Measurements from ENCODE around the gene TMA7.

Gene TMA7

DNA sequence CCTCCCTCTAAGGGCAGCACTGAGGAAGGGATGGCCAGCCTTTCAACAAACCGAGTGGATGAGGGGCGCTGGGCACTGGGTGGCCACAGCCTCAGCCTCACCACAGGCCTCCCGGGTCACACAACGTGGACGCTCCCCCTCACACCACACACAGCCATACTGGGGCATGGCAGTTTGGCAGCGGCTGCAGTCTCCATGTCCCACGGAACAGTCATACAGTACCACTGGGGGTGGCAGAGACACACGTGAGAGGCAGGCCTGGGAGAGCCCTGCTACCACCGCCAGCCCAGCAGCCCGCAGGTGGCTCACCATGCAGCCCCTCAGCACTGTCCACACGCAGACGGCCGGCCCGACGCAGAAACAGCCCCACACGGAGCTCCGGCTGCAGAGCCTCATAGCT is 21.9 kb upstream of the TMA7 start:
- Histone ChIP-seq H3K9me3 (ENCODE audit: control insufficient read depth, low read length) (no peaks in the 10 kb centered on the region), H3K4me1 (ENCODE audit: control insufficient read depth, insufficient read depth, low read length) (no peaks in the 10 kb centered on the region), H3K27me3 (replicated peaks; ENCODE audit: control insufficient read depth, insufficient read depth, low read length) (no peaks in the 10 kb centered on the region), H3K4me3 (ENCODE audit: low read length) (no peak overlapping the region), H3K9ac (ENCODE audit: low read length) (no peak overlapping the region), H3K36me3 (ENCODE audit: control insufficient read depth, insufficient read depth, low read length, severe bottlenecking) (peaks cover 65% of the 10 kb centered on the region)
- DNase-seq (ENCODE audit: low read depth), result no peak

DNA sequence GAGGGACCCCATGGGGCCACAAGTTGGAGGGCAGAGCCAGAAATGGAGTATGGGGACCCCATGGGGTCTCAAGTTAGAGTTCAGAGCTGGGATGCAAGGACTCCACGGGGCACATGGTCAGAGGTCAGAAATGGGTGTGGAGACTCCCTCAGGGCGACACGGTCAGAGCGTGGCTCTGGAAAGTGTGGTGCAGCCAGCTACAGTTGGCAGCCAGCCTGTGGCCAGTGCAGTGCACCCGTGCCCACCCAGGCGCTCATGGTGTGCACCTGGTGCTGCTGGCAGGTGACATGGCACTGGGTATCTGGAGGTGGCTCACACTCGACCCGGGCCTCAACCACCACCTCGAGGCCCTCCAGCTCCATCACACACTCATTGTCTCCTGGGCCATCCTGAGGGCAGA is 21.4 kb upstream of the TMA7 start:
- peaks cover 60% of the 10 kb centered on the region for H3K36me3 ChIP-seq (ENCODE audit: control insufficient read depth, insufficient read depth, low read length, severe bottlenecking)
- no peak for DNase-seq (ENCODE audit: low read depth)
- no peaks in the 10 kb centered on the region for H3K27me3 ChIP-seq (replicated peaks; ENCODE audit: control insufficient read depth, insufficient read depth, low read length)
- no peak overlapping the region for H3K9ac ChIP-seq (ENCODE audit: low read length)
- H3K4me1 ChIP-seq (ENCODE audit: control insufficient read depth, insufficient read depth, low read length), result no peaks in the 10 kb centered on the region
- no peaks in the 10 kb centered on the region for H3K9me3 ChIP-seq (ENCODE audit: control insufficient read depth, low read length)
- no peak overlapping the region for H3K4me3 ChIP-seq (ENCODE audit: low read length)

DNA sequence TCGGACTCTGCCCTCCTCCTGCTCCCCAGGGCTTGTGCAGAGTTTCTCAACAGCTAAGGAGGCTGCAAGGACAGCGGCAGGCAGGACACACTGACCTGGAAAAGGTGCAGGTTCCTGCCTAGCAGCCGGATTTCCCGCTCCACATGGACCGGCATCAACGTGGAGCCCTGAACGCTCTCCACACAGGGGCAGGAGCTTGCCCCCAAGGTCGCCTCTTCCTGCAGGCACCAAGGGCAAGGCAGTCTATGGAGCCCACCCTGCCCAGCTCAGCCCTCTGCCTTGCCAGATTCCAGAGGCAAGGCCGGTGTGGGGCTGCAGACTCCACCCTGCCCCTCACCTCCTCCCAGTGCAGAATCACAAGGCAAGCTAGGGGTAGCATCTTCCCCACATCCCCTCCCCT is 20.9 kb upstream of the TMA7 start:
- Histone ChIP-seq H3K9ac (ENCODE audit: low read length) (no peak overlapping the region), H3K9me3 (ENCODE audit: control insufficient read depth, low read length) (no peaks in the 10 kb centered on the region), H3K4me1 (ENCODE audit: control insufficient read depth, insufficient read depth, low read length) (no peaks in the 10 kb centered on the region), H3K4me3 (ENCODE audit: low read length) (no peak overlapping the region), H3K27me3 (replicated peaks; ENCODE audit: control insufficient read depth, insufficient read depth, low read length) (no peaks in the 10 kb centered on the region), H3K36me3 (ENCODE audit: control insufficient read depth, insufficient read depth, low read length, severe bottlenecking) (peaks cover 55% of the 10 kb centered on the region)
- DNase-seq (ENCODE audit: low read depth), result no peak

DNA sequence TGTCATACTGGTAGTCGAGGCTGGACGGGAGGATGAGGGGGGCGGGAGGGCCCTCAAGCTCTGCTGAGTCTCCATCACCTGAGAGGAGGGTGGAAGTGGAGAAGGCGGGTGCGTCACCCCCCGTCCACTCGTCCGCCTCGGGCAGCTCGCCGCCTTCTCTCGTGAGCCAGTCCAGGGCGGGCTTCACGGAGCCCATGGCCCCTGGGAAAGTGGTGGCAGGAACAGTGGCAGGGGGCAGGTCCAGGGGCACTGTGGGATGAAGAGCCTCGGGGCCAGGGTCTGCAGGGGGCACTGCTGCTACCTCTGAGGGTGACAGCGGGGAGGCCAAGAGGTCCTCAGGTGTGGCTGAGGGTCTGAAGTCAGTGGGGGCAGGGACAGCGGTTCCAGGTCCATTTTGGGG is 20.5 kb upstream of the TMA7 start:
- DNase-seq (ENCODE audit: low read depth), result no peak
- H3K27me3 ChIP-seq (replicated peaks; ENCODE audit: control insufficient read depth, insufficient read depth, low read length), result no peaks in the 10 kb centered on the region
- no peak overlapping the region for H3K9ac ChIP-seq (ENCODE audit: low read length)
- peaks cover 51% of the 10 kb centered on the region for H3K36me3 ChIP-seq (ENCODE audit: control insufficient read depth, insufficient read depth, low read length, severe bottlenecking)
- no peaks in the 10 kb centered on the region for H3K9me3 ChIP-seq (ENCODE audit: control insufficient read depth, low read length)
- no peak overlapping the region for H3K4me3 ChIP-seq (ENCODE audit: low read length)
- H3K4me1 ChIP-seq (ENCODE audit: control insufficient read depth, insufficient read depth, low read length), result no peaks in the 10 kb centered on the region

DNA sequence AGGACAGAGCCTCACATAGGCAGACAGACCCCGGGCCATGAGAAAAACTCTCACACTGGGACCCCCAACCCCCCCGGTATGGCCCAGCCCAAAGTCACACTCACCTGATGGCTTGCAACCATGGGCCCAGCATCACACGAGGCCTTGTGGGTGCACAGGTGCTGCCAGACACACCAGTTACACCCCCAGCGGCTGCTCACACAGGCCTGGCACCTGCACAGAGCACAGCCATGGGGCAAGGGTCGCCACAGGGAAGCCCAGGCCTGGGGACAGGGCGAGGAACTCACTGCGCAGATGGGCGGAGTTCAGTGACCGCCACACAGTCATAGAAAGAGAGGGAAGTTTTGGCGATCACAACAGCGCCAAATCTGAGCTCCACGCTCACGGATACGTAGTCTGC is 19.5 kb upstream of the TMA7 start:
- no peak for DNase-seq (ENCODE audit: low read depth)
- Histone ChIP-seq H3K9me3 (ENCODE audit: control insufficient read depth, low read length) (no peaks in the 10 kb centered on the region), H3K9ac (ENCODE audit: low read length) (no peak overlapping the region), H3K4me3 (ENCODE audit: low read length) (no peak overlapping the region), H3K4me1 (ENCODE audit: control insufficient read depth, insufficient read depth, low read length) (peaks cover 4% of the 10 kb centered on the region), H3K27me3 (replicated peaks; ENCODE audit: control insufficient read depth, insufficient read depth, low read length) (no peaks in the 10 kb centered on the region), H3K36me3 (ENCODE audit: control insufficient read depth, insufficient read depth, low read length, severe bottlenecking) (peaks cover 41% of the 10 kb centered on the region)

DNA sequence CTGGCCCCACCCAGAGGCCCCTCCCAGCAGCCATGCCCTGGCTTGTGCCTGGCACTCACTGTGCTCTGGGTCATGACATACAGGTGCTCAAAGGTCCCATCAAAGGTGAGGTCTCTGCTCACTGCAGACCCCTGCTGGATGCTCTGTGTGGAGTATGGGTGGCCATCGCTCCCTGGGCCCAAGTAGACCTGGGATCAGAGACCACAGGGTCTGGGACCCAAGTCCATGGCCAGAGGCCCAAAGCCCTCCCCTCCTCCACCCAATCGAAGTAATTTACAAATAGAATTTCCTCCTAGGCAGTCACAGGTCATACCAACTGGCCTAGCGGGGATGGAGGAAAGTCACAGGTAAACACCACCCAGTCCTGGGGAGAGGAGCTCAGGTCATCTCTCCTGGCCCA is 17.8 kb upstream of the TMA7 start:
- H3K4me1 ChIP-seq (ENCODE audit: control insufficient read depth, insufficient read depth, low read length), result peaks cover 21% of the 10 kb centered on the region
- H3K9me3 ChIP-seq (ENCODE audit: control insufficient read depth, low read length), result no peaks in the 10 kb centered on the region
- H3K36me3 ChIP-seq (ENCODE audit: control insufficient read depth, insufficient read depth, low read length, severe bottlenecking), result peaks cover 26% of the 10 kb centered on the region
- no peak overlapping the region for H3K9ac ChIP-seq (ENCODE audit: low read length)
- no peak overlapping the region for H3K4me3 ChIP-seq (ENCODE audit: low read length)
- no peak for DNase-seq (ENCODE audit: low read depth)
- no peaks in the 10 kb centered on the region for H3K27me3 ChIP-seq (replicated peaks; ENCODE audit: control insufficient read depth, insufficient read depth, low read length)

DNA sequence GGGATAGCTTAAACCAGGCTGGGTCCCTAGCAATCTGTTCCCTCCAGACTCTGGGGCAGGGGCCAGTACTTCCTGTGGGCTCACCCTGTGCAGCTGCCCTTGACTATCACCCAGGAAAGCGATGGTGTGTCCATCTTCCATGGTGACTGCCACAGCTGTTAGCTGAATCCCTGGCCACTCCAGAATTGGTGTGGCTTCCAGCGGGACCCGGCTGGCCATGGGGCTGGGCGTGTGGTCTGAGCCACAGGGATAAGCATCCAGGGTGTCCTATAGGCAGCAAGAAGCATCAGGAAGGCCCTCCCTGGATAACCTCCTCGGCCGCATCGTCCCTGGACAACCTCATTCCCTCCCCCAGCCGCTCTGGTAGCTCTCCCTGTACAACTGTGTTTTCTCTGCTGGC is 17.4 kb upstream of the TMA7 start:
- Histone ChIP-seq H3K36me3 (ENCODE audit: control insufficient read depth, insufficient read depth, low read length, severe bottlenecking) (peaks cover 22% of the 10 kb centered on the region), H3K9me3 (ENCODE audit: control insufficient read depth, low read length) (no peaks in the 10 kb centered on the region), H3K4me1 (ENCODE audit: control insufficient read depth, insufficient read depth, low read length) (peaks cover 25% of the 10 kb centered on the region), H3K9ac (ENCODE audit: low read length) (no peak overlapping the region), H3K4me3 (ENCODE audit: low read length) (no peak overlapping the region), H3K27me3 (replicated peaks; ENCODE audit: control insufficient read depth, insufficient read depth, low read length) (no peaks in the 10 kb centered on the region)
- DNase-seq (ENCODE audit: low read depth), result no peak

DNA sequence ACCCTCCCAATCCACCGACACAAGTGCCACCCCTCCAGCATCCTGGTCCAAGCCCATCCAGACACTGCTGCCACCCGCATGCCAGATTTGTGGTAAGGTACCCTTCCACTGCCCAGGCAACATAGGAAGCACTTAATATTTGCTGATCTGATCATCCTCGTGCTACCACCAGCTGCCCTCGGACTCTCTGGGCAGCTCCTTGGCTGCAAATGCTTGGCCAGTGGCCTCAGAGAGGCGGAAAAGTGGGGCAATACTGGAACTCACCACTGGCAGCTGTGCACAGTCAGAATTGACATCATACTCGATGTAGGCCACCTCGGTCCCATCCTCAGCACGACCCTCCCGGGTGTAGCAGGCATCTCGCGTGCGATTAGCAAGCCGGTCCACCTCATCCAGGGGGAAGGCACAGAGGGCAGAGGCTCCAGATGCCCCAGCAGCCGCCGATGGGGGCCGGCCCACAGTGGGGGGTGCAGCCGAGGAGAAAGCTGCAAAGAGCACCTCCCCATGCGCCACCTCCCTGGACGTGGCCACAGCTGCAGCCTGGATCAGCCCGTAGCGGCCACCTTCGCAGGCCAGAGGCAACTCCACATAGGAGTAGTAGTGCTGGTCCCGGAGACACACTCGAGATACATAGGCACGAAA is 16.7 kb upstream of the TMA7 start:
- peaks cover 32% of the 10 kb centered on the region for H3K4me1 ChIP-seq (ENCODE audit: control insufficient read depth, insufficient read depth, low read length)

DNA sequence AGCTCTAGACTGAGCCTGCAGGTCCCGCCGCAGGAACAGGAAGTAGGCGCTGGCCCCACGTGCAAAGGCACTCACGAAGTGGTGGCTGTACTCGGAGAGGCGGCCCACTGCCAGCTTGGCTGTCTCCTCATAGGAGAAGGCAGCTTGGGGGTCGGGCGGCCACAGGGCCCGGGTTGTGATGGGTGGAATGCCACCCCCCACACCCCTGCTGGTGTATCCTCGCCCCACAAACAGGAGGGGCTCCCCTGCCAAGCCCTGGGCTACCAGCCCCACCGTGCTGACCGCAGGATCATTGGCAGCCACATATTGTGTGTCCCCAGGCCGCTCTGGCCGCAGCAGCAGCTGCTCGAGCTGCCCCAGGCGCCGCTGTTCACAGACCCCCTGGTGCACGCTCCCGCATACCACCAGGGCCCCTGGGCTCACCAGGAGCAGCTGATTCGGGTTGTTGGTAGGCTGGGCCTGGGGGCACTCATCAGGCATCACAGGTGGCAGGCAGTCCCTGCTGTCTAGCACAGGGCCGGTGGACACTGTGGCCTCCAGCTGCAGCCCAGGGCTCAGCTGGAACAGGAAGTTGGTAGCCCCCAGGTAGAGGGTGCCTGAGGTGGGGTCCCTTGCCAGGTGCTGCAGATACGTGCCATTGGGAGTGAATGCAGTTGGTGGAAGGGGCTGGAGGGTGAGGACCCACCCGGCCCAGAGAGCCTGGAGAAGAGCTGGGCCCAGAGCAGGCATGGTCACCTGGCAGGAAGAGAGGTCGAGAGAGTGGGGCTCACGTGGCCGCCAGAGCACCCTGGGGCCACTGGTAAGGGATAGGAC is 16.0 kb upstream of the TMA7 start:
- no peak overlapping the region for H3K4me3 ChIP-seq (ENCODE audit: low read length)
- H3K9me3 ChIP-seq (ENCODE audit: control insufficient read depth, low read length), result no peaks in the 10 kb centered on the region
- peaks cover 33% of the 10 kb centered on the region for H3K4me1 ChIP-seq (ENCODE audit: control insufficient read depth, insufficient read depth, low read length)
- DNase-seq (ENCODE audit: low read depth), result no peak
- H3K27me3 ChIP-seq (replicated peaks; ENCODE audit: control insufficient read depth, insufficient read depth, low read length), result no peaks in the 10 kb centered on the region
- peaks cover 9% of the 10 kb centered on the region for H3K36me3 ChIP-seq (ENCODE audit: control insufficient read depth, insufficient read depth, low read length, severe bottlenecking)
- H3K9ac ChIP-seq (ENCODE audit: low read length), result no peak overlapping the region

More for the DNA sequence above, 16.7 kb upstream of the TMA7 start:
- H3K9ac ChIP-seq (ENCODE audit: low read length), result no peak overlapping the region
- no peak overlapping the region for H3K4me3 ChIP-seq (ENCODE audit: low read length)
- no peaks in the 10 kb centered on the region for H3K9me3 ChIP-seq (ENCODE audit: control insufficient read depth, low read length)
- no peaks in the 10 kb centered on the region for H3K27me3 ChIP-seq (replicated peaks; ENCODE audit: control insufficient read depth, insufficient read depth, low read length)
- H3K36me3 ChIP-seq (ENCODE audit: control insufficient read depth, insufficient read depth, low read length, severe bottlenecking), result peaks cover 16% of the 10 kb centered on the region
- DNase-seq (ENCODE audit: low read depth), result no peak

DNA sequence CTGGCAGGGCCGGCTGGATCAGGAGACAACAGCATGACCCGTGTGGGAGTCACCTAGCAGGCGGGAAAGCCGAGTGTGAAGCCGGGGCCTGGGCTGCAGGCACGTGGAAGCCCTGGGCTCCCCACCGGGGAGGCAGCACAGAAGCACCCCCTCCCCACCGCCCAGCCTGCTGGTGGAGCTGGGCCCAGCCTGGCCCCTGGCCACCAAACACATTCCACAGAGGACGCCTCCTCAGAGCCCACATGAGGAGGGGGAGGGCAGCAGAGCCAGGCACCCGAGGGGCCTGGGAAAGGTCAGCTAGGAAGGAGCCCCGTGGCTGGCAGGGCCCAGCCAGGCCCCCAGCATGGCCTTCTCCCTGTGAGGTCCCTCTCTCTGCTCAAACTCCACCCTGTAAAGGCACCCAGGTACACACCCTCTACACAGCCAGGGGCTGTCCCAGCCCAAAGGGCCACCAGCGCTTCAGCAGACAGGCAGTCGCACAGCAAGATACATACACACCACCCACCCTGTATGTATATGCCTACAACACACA is 14.7 kb upstream of the TMA7 start:
- peaks cover 37% of the 10 kb centered on the region for H3K4me1 ChIP-seq (ENCODE audit: control insufficient read depth, insufficient read depth, low read length)
- peaks cover 4% of the 10 kb centered on the region for H3K36me3 ChIP-seq (ENCODE audit: control insufficient read depth, insufficient read depth, low read length, severe bottlenecking)

DNA sequence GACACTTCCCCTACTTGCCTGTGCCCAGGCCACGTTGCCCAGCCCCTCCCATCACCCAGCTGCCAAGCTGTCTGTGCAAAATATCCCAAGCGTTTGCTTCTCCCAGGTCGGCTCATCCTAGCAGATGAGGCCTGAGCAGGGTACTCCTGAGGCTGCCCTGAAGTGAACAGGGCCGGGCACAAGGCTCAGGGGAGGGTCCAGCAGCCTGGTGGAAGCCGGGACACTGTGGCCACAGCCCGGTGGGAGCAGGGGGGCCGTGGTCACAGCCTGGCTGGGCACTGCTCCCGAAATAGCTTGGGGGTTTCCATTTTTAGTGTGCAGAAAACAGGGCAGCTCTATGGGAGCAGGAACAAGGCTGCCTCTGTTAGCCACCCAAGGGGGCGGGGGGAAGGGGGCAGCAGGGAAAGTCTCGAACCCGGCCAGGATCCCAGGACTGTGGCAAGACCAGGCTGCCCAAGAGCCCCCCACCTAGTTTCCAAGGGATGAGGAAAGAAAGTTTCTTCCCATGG is 13.6 kb upstream of the TMA7 start:
- H3K36me3 ChIP-seq (ENCODE audit: control insufficient read depth, insufficient read depth, low read length, severe bottlenecking), result no peaks in the 10 kb centered on the region
- no peak for DNase-seq (ENCODE audit: low read depth)
- H3K27me3 ChIP-seq (replicated peaks; ENCODE audit: control insufficient read depth, insufficient read depth, low read length), result no peaks in the 10 kb centered on the region
- no peaks in the 10 kb centered on the region for H3K9me3 ChIP-seq (ENCODE audit: control insufficient read depth, low read length)
- peaks cover 38% of the 10 kb centered on the region for H3K4me1 ChIP-seq (ENCODE audit: control insufficient read depth, insufficient read depth, low read length)
- H3K4me3 ChIP-seq (ENCODE audit: low read length), result peak overlapping the region; percentile 82
- H3K9ac ChIP-seq (ENCODE audit: low read length), result peak overlapping the region; percentile 43

More for the DNA sequence above, 14.7 kb upstream of the TMA7 start:
- Histone ChIP-seq H3K9me3 (ENCODE audit: control insufficient read depth, low read length) (no peaks in the 10 kb centered on the region), H3K4me3 (ENCODE audit: low read length) (no peak overlapping the region), H3K27me3 (replicated peaks; ENCODE audit: control insufficient read depth, insufficient read depth, low read length) (no peaks in the 10 kb centered on the region), H3K9ac (ENCODE audit: low read length) (peak overlapping the region; percentile 40)
- DNase-seq (ENCODE audit: low read depth), result no peak
